RWPE2 (cell line): Measurements from ENCODE around the gene ADIPOR1.
A peak's percentile ranks its signal among the peaks of the same experiment; 100 is the strongest.

Experiments
- ATAC-seq: fragments of 200-7000 bp; cut with Tn5 transposase; 3 replicates; pipeline ENCODE4 v1.9.1; 2021; ENCODE audit warnings: low read depth
- DNase-seq: peaks from one replicate; pipeline ENCODE4 v3.0.0-alpha.2; 2020; ENCODE audit warnings: low spot score
- H3K27ac ChIP-seq: fragments of 450-650 bp; 2 replicates; pipeline ENCODE4 v1.5.1; 2017; ENCODE audit warnings: mild to moderate bottlenecking; ENCODE audit not compliant: poor library complexity, severe bottlenecking
- H3K27me3 ChIP-seq: fragments of 250-450 bp; sonication (Bioruptor Pico); 2 replicates; pipeline ENCODE4 v1.5.1; 2021; ENCODE audit warnings: mild to moderate bottlenecking, moderate library complexity; ENCODE audit not compliant: insufficient read depth, poor library complexity, severe bottlenecking
- H3K36me3 ChIP-seq: fragments of 250-450 bp; sonication (Bioruptor Pico); 2 replicates; pipeline ENCODE4 v1.5.1; 2020; ENCODE audit warnings: low read depth, mild to moderate bottlenecking, moderate library complexity
- H3K4me1 ChIP-seq: fragments of 250-450 bp; sonication (Bioruptor Pico); 2 replicates; pipeline ENCODE4 v1.5.1; 2021; ENCODE audit warnings: mild to moderate bottlenecking, moderate library complexity; ENCODE audit not compliant: insufficient read depth, poor library complexity, severe bottlenecking
- H3K4me3 ChIP-seq: fragments of 250-450 bp; sonication (Bioruptor Pico); 2 replicates; pipeline ENCODE4 v1.5.1; 2021; ENCODE audit warnings: mild to moderate bottlenecking, moderate library complexity; ENCODE audit not compliant: severe bottlenecking
- H3K9me3 ChIP-seq: fragments of 250-450 bp; sonication (Bioruptor Pico); 2 replicates; pipeline ENCODE4 v1.5.1; 2021; ENCODE audit warnings: mild to moderate bottlenecking, moderate library complexity; ENCODE audit not compliant: severe bottlenecking
- TF ChIP-seq, protein P1 (sequence below): fragments of 450-650 bp; IDR thresholded peaks from one replicate; pipeline ENCODE4 v1.5.1; 2017; ENCODE audit warnings: mild to moderate bottlenecking, moderate library complexity; ENCODE audit not compliant: poor library complexity, severe bottlenecking

Gene ADIPOR1

GRCh38 chr1:202952818-202953217, 5.3 kb downstream of the ADIPOR1 start:
- peak overlapping the region; percentile 69 for H3K27ac ChIP-seq
- H3K4me3 ChIP-seq = no peak overlapping the region
- H3K4me1 ChIP-seq = peaks cover 30% of the 10 kb centered on the region
- ATAC-seq = peak; percentile 88
- peaks cover 48% of the 10 kb centered on the region for H3K36me3 ChIP-seq
- DNase-seq = no peak
- TF ChIP-seq, protein P1, sequence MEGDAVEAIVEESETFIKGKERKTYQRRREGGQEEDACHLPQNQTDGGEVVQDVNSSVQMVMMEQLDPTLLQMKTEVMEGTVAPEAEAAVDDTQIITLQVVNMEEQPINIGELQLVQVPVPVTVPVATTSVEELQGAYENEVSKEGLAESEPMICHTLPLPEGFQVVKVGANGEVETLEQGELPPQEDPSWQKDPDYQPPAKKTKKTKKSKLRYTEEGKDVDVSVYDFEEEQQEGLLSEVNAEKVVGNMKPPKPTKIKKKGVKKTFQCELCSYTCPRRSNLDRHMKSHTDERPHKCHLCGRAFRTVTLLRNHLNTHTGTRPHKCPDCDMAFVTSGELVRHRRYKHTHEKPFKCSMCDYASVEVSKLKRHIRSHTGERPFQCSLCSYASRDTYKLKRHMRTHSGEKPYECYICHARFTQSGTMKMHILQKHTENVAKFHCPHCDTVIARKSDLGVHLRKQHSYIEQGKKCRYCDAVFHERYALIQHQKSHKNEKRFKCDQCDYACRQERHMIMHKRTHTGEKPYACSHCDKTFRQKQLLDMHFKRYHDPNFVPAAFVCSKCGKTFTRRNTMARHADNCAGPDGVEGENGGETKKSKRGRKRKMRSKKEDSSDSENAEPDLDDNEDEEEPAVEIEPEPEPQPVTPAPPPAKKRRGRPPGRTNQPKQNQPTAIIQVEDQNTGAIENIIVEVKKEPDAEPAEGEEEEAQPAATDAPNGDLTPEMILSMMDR = no peak
- H3K9me3 ChIP-seq = no peaks in the 10 kb centered on the region
- H3K27me3 ChIP-seq = no peaks in the 10 kb centered on the region

- Histone ChIP-seq H3K4me3 (no peak overlapping the region), H3K27me3 (no peaks in the 10 kb centered on the region), H3K4me1 (peaks cover 30% of the 10 kb centered on the region), H3K36me3 (peaks cover 55% of the 10 kb centered on the region), H3K9me3 (no peaks in the 10 kb centered on the region), H3K27ac (peak overlapping the region; percentile 69)
- ATAC-seq (no peak), DNase-seq (no peak)
- TF ChIP-seq, protein P1 = no peak
Measured at GRCh38 chr1:202952099-202952498, 6.0 kb downstream of the ADIPOR1 start.

GRCh38 chr1:202951437-202951836, 6.7 kb downstream of the ADIPOR1 start:
- Histone ChIP-seq H3K9me3 (no peaks in the 10 kb centered on the region), H3K27ac (no peak overlapping the region), H3K4me3 (no peak overlapping the region), H3K27me3 (no peaks in the 10 kb centered on the region), H3K4me1 (peaks cover 30% of the 10 kb centered on the region), H3K36me3 (peaks cover 62% of the 10 kb centered on the region)
- no peak for DNase-seq
- TF ChIP-seq, protein P1 = no peak
- no peak for ATAC-seq

DNA sequence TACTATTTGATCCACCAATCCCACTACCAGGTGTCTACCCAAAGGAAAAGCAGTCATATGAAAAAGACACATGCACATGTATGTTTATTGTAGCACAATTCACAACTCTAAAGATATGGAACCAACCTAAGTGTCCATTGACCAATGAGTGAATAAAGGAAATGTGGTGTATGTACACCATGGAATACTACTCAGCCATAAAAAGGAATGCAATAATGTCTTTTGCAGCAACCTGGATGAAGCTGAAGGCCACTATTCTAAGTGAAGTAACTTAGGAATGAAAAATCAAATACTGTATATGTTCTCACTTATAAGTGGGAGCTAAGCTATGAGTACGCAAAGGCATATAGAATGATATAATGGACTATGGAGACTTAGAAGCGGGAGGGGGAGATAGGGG, 12.6 kb downstream of the ADIPOR1 start:
- Histone ChIP-seq H3K4me1 (no peaks in the 10 kb centered on the region), H3K36me3 (peaks cover 93% of the 10 kb centered on the region)

GRCh38 chr1:202944438-202944921, 13.6 kb downstream of the ADIPOR1 start:
- Histone ChIP-seq H3K27ac (no peak overlapping the region), H3K4me3 (no peak overlapping the region), H3K27me3 (no peaks in the 10 kb centered on the region), H3K4me1 (no peaks in the 10 kb centered on the region), H3K36me3 (peaks cover 86% of the 10 kb centered on the region), H3K9me3 (no peaks in the 10 kb centered on the region)
- no peak for ATAC-seq
- DNase-seq = no peak
- TF ChIP-seq, protein P1 = no peak

More for the DNA sequence above, 12.6 kb downstream of the ADIPOR1 start:
- Histone ChIP-seq H3K27ac (no peak overlapping the region), H3K27me3 (no peaks in the 10 kb centered on the region), H3K9me3 (no peaks in the 10 kb centered on the region), H3K4me3 (no peak overlapping the region)
- TF ChIP-seq, protein P1 = no peak
- no peak for DNase-seq
- ATAC-seq = no peak
